OCI-LY1 (cell line): ENCODE data around the gene GALNT7.

Experiments used
- CTCF ChIP-seq: fragments of 200-600 bp; sonication (generic), shearing (Covaris generic); IDR thresholded peaks from 2 replicates; pipeline ENCODE4 v1.5.1; 2017; ENCODE audit warnings: mild to moderate bottlenecking, antibody characterized with exemption, low read length, moderate library complexity, mixed read lengths
- EZH2 ChIP-seq: fragments of 200-600 bp; sonication (generic), shearing (Covaris generic); IDR thresholded peaks from 2 replicates; pipeline ENCODE4 v1.8.0; 2017; ENCODE audit warnings: borderline replicate concordance, mixed run types, mild to moderate bottlenecking, antibody characterized with exemption, low read length, moderate library complexity, mixed read lengths

DNA sequence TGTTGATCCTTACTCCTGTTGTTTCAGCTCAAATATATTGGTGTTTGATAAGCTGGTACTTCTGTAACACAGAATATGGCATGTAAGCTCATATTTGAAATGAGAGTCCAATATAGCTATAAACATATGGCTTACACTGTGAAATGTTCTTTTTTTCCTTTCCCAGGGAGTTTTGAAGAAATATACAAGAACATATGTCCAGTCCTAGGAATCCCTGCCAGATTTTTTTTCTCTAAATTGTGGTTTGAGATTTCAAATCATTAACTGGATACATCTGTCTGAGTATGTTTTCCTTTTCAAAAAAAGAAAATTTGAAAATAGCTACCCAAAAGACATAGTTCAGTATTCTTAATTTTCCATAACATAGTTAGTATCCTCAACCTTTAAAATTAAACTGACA, 105.3 kb downstream of the GALNT7 start:
- no peak for TF ChIP-seq CTCF
- TF ChIP-seq EZH2 = no peak
